BE2C (cell line): ENCODE data around the gene RHBDL3.
A peak's percentile ranks its signal among the peaks of the same experiment; 100 is the strongest.

Source experiments
- DNase-seq: peaks from one replicate; pipeline ENCODE4 v3.0.0-alpha.2; 2020
- H3K27me3 ChIP-seq: fragments of 250-450 bp; sonication (Bioruptor Pico); 2 replicates; pipeline ENCODE4 v1.5.1; 2020; ENCODE audit warnings: mild to moderate bottlenecking
- H3K36me3 ChIP-seq: fragments of 250-450 bp; sonication (Bioruptor Pico); 2 replicates; pipeline ENCODE4 v1.5.1; 2020; ENCODE audit warnings: mild to moderate bottlenecking
- H3K4me1 ChIP-seq: fragments of 250-450 bp; sonication (Bioruptor Pico); 2 replicates; pipeline ENCODE4 v1.5.1; 2020
- H3K4me3 ChIP-seq: 2 replicates; pipeline ENCODE4 v1.5.1; 2011; ENCODE audit warnings: low read depth, low read length
- H3K9me3 ChIP-seq: fragments of 250-450 bp; sonication (Bioruptor Pico); 2 replicates; pipeline ENCODE4 v1.5.1; 2020
- TF ChIP-seq, protein P1 (sequence below): IDR thresholded peaks from 2 replicates; pipeline ENCODE4 v1.5.1; 2012; ENCODE audit warnings: mild to moderate bottlenecking, low read depth, low read length

Gene RHBDL3

DNA sequence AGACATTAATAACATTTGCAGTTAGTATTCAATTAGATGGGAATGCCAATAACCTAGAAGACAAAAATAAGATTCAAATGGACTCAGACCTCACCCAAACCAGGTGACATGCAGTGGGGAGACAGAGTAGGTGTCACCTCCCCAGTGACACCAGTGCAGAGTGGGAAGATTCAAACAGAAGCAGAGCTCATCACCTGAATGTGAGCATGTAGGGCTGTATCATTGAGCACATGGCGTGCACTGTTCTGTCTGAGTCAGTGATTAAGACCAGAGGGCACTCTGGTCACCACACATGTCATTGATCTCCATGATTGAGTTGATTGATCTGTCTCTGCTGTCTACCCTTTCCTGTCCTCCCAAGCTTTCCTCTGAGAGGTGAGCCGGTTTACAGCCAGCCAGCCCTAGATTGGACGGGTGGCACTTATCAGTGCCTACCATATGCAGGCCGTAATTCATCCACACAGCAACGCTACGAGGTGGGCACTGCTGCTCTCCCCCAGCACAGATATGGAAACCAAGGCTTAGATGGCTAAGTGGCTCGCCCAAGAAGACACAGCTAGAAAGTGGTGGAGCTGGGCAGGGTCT lies 34.0 kb downstream of the RHBDL3 start:
- peaks cover 23% of the 10 kb centered on the region for H3K4me1 ChIP-seq
- TF ChIP-seq, protein P1, sequence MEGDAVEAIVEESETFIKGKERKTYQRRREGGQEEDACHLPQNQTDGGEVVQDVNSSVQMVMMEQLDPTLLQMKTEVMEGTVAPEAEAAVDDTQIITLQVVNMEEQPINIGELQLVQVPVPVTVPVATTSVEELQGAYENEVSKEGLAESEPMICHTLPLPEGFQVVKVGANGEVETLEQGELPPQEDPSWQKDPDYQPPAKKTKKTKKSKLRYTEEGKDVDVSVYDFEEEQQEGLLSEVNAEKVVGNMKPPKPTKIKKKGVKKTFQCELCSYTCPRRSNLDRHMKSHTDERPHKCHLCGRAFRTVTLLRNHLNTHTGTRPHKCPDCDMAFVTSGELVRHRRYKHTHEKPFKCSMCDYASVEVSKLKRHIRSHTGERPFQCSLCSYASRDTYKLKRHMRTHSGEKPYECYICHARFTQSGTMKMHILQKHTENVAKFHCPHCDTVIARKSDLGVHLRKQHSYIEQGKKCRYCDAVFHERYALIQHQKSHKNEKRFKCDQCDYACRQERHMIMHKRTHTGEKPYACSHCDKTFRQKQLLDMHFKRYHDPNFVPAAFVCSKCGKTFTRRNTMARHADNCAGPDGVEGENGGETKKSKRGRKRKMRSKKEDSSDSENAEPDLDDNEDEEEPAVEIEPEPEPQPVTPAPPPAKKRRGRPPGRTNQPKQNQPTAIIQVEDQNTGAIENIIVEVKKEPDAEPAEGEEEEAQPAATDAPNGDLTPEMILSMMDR: no peak
- no peak for DNase-seq
- H3K9me3 ChIP-seq: no peaks in the 10 kb centered on the region
- no peaks in the 10 kb centered on the region for H3K27me3 ChIP-seq
- H3K36me3 ChIP-seq: no peaks in the 10 kb centered on the region
- no peak overlapping the region for H3K4me3 ChIP-seq

DNA sequence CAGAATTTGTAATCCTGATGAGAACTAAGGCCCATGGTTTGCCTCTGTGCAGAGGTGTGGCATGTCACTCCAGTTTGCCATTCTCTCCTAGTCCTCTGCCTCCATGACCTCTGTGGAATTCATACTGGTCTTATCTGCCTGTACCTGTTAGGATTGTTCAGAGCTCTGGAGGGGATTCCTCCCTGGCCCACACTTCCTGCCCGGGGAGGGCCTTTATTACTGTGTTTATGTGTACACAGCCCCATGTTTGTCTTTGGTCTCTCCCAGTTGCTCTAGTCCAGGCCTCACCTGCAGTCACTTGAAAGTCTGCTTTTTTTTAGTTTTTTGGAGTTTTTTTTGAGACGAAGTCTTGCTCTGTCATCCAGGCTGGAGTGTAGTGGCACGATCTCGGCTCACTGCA lies 36.4 kb downstream of the RHBDL3 start:
- DNase-seq: no peak
- TF ChIP-seq, protein P1: no peak
- Histone ChIP-seq H3K4me3 (no peak overlapping the region), H3K27me3 (no peaks in the 10 kb centered on the region), H3K36me3 (no peaks in the 10 kb centered on the region), H3K9me3 (no peaks in the 10 kb centered on the region), H3K4me1 (peaks cover 23% of the 10 kb centered on the region)

DNA sequence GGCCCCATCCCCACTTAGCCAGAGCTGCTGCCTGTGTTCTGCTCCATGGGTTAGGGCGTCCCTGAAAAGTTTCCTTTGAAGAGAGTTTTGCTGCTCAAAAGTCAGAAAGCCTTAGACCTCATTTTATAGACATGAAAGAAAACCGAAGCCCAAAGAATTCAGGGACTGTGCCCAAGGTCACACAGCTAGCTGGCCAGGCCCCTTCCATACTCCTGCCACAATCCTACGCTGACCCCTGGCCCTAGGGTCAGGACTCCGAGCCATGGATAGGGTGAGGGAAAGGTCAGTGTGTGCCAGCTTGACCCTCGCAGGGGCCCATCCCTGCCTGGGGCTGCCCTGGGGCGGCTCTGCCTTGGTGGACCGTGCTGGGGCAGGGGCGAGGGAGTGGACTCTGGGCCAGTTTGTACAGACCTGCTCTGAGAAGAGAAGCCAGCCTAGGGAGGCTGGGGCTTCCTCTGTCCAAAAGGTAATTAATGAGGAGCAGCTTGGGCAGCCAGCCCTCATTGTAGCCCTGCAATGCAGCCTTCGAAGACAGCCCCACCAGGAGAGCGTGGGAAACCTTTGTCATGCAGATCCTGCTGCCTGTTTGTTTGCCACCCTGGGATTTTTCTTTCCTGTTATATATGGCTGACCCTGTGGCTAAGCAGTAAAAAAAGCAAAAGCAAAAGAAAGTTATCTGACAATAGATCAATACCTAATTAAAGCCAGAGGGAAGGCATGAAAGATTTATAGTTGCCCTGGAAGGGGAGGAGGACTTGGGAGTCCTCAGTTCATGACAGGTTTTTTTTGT lies 37.4 kb downstream of the RHBDL3 start:
- H3K36me3 ChIP-seq: no peaks in the 10 kb centered on the region
- no peak overlapping the region for H3K4me3 ChIP-seq
- TF ChIP-seq, protein P1: no peak
- no peak for DNase-seq
- peaks cover 23% of the 10 kb centered on the region for H3K4me1 ChIP-seq
- no peaks in the 10 kb centered on the region for H3K27me3 ChIP-seq
- H3K9me3 ChIP-seq: no peaks in the 10 kb centered on the region

DNA sequence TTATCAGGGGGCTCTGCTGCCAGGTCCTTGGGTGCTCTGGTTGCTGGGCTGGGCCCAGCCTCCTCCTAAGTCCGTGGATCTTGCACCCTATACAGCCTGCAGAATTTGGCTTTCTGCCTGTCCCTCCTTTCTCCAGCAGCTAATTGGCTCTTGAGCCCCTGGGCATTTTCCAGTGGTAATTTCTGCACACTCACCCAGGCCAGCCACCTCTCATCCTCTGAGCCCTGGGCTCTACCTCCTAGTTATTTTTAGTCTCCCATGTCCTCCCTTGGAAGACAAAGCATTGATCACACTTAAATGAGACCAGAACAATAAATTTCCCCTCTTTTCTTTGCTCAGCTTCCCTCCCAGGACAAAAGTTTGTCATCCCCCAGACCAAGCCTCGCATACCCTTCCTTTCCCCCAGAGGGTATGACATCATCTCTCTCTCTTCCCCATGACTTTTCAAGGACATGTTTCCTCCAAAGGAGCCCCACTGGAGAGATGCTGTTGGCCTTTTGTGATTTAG lies 38.2 kb downstream of the RHBDL3 start:
- H3K4me3 ChIP-seq: no peak overlapping the region

DNA sequence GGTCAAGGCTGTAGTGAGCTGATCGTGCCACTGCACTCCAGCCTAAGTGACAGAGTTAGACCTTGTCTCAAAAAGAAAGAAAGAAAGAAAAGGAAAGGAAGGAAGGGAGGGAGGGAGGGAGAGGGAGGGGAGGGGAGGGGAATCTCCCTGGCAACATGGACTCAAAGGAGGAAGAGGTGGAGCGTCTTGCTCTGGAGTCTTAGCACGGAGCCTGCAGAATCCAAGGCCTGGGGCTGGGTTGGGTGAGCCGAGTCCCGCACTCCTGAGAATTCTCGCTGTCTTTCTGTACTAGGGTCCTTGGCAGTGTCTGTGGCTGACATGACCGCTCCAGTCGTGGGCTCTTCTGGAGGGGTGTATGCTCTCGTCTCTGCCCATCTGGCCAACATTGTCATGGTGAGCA lies 39.4 kb downstream of the RHBDL3 start:
- DNase-seq: no peak
- H3K27me3 ChIP-seq: no peaks in the 10 kb centered on the region
- H3K4me1 ChIP-seq: peaks cover 13% of the 10 kb centered on the region
- H3K4me3 ChIP-seq: no peak overlapping the region
- H3K9me3 ChIP-seq: no peaks in the 10 kb centered on the region
- no peaks in the 10 kb centered on the region for H3K36me3 ChIP-seq
- TF ChIP-seq, protein P1: no peak

More for the DNA sequence above, 38.2 kb downstream of the RHBDL3 start:
- Histone ChIP-seq H3K27me3 (no peaks in the 10 kb centered on the region), H3K9me3 (no peaks in the 10 kb centered on the region), H3K36me3 (no peaks in the 10 kb centered on the region), H3K4me1 (peaks cover 18% of the 10 kb centered on the region)
- TF ChIP-seq, protein P1: no peak
- DNase-seq: peak; percentile 50

DNA sequence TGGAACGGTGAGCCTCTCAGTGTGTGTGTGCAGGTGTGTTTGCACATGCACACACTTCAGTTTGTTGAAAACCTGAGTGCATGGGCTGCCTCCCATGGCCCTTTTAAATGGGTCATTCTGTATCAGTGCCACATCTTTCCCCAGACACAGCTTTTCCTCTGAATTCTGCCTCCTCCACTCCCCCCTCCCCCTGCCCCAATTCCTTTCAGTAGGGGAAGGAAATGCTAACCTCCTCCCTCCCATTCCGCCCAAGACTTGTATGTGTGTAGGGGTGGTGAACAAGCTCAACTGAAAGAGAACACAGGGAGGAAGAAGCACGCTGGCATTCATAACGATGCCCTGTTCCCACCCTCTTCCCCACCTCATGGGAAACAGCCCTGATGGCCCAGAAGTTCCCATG lies 42.0 kb downstream of the RHBDL3 start:
- H3K4me1 ChIP-seq: peaks cover 19% of the 10 kb centered on the region
- H3K9me3 ChIP-seq: no peaks in the 10 kb centered on the region
- TF ChIP-seq, protein P1: no peak
- no peaks in the 10 kb centered on the region for H3K36me3 ChIP-seq
- no peak for DNase-seq
- no peak overlapping the region for H3K4me3 ChIP-seq
- H3K27me3 ChIP-seq: no peaks in the 10 kb centered on the region
